LNCAP (cell line): ENCODE data around the gene SMS.

Source experiments
- TF ChIP-seq, protein P1 (sequence below): fragments of 450-650 bp; IDR thresholded peaks from 2 replicates; pipeline ENCODE4 v1.5.1; 2017; ENCODE audit warnings: mild to moderate bottlenecking

SMS gene

DNA sequence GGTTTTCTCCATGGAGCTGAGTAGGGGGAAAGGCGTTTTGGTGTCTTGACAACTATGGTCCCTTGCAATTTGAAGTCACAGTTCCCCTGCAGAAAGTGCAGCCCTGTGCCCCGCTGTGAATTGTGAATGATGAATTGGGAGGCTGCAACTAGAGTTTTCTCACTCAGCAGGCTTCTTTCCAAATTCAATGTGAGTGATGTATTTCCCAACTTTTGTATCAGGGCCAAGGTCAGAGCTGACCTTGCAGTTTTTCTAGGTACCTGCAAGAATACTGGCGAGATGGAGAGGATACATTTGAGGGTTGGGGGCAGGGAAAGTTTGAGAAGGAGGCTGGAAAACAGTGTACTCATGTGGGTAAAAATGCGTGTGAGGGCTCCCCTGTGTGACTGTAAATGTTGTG lies 103.4 kb downstream of the SMS start:
- TF ChIP-seq, protein P1, sequence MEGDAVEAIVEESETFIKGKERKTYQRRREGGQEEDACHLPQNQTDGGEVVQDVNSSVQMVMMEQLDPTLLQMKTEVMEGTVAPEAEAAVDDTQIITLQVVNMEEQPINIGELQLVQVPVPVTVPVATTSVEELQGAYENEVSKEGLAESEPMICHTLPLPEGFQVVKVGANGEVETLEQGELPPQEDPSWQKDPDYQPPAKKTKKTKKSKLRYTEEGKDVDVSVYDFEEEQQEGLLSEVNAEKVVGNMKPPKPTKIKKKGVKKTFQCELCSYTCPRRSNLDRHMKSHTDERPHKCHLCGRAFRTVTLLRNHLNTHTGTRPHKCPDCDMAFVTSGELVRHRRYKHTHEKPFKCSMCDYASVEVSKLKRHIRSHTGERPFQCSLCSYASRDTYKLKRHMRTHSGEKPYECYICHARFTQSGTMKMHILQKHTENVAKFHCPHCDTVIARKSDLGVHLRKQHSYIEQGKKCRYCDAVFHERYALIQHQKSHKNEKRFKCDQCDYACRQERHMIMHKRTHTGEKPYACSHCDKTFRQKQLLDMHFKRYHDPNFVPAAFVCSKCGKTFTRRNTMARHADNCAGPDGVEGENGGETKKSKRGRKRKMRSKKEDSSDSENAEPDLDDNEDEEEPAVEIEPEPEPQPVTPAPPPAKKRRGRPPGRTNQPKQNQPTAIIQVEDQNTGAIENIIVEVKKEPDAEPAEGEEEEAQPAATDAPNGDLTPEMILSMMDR: no peak
